ENCODE data around the gene CNN2.
"Not testable (repeated sequence)": the region's sequence is repeated elsewhere in the genome, so short reads cannot be mapped to it uniquely, and the experiment has no call there.

The CNN2 gene

DNA sequence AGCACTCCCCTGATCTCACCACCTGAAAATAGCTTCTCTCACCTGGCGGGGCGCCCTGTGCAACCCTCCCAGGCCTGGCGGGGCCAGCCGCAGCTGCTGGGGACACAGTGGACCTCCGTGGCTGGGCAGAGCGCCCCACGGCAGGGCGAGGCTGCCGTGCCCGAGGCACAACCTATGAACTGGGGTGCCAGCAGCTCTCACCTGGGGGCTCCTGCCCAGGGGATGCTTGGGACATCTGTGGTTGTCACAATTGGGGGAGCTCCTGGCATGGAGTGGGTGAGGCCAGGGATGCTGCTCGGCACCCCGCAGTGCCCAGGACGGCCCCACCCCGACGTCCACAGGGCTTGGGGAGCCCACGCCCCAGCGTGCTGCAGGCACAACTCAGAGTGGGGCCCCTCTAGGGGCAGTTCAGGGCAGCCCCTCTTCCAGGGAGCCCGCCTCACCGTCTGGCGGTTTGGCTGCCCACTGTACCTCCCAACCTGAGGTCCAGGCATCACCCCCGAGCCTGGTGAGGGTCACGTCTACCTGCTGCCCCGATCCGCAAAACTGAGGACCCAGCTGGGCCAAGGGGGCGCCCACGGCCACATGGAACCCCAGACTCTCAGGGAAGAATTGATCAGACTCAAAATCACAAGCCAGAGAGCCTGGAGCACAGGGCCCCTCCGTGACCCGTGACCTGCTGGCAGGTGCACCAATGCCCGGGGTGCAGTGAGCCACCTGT lies 11.2 kb upstream of the CNN2 start:
- FAIRE-seq (no peak), DNase-seq (ENCODE audit: insufficient read length) (no peak)
- no peak for TF ChIP-seq POLR2A (IDR thresholded peaks at IDR 0.05; ENCODE audit: low read depth, low read length)
- TF ChIP-seq TAF1 (IDR thresholded peaks at IDR 0.05; ENCODE audit: borderline replicate concordance, low read depth, low read length), result no peak
- TF ChIP-seq POLR2AphosphoS5 (IDR thresholded peaks at IDR 0.05; ENCODE audit: low read depth, low read length), result no peak

DNA sequence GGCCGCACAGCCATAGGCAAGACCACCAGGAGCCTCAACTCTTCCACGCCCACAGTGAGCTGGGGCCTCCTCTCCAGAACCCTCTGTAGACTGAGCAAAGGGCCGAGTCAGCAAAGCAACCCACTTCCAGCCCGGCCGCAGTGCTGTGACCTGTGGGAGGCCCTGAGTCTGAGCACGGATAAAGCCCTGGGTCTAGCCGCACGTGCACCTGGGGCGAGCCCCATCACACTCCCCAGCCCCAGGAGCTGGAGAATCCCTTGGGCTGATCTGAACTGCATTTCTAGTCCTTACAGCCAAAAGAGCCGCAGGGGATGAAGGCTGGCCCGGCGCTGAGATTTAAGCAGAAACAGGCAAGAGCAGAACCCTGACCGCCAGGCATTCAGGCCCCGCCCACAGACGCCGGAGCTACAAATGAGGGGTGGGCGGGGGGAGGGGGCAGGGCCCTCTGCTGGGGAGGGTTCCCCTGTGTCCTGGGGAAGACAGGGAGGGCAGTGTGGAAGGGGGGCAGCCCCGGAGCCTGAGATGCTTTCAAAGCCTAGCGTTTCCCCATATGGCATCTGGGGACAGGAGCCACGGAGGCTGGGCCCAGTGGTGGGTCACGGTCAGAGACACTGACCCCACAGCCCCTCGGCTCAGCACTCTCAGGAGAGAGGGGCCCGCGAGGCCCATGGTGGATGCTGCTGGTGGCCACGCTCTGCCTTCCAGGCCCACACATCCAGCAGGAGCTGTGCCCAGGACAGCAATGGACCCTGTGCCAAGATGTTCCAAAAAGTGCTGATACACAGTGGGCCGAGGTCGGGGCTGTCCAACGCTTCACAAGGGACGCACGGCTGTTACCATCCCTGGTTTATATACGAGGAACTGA lies 10.4 kb upstream of the CNN2 start:
- FAIRE-seq (no peak), DNase-seq (ENCODE audit: insufficient read length) (no peak)
- TF ChIP-seq TAF1 (IDR thresholded peaks at IDR 0.05; ENCODE audit: borderline replicate concordance, low read depth, low read length), result no peak
- no peak for TF ChIP-seq POLR2AphosphoS5 (IDR thresholded peaks at IDR 0.05; ENCODE audit: low read depth, low read length)
- TF ChIP-seq POLR2A (IDR thresholded peaks at IDR 0.05; ENCODE audit: low read depth, low read length), result no peak

DNA sequence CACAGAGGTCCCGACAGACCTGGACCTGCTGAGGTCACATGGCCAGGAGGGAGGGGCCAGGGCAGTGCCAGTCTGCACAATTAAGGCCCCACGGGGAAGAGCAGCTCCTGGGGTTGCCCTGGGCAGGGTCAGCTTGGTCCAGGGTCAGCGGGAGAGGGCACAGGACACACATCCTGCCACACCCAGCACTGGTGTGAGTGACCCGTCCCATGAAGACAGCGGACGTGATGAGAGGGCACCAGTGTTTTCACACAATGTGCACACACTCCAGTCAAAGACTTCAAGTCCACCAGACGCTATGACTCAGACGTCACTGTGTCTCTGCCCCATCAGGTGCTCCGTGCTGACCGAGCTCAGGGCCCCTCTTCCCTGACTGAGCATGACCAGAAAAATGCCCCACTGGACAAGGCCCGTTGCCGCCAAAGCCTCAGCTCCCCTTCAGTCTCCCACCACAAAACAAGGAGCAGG lies 9.7 kb upstream of the CNN2 start:
- no peak for TF ChIP-seq TAF1 (IDR thresholded peaks at IDR 0.05; ENCODE audit: borderline replicate concordance, low read depth, low read length)
- no peak for TF ChIP-seq POLR2AphosphoS5 (IDR thresholded peaks at IDR 0.05; ENCODE audit: low read depth, low read length)
- no peak for TF ChIP-seq POLR2A (IDR thresholded peaks at IDR 0.05; ENCODE audit: low read depth, low read length)
- DNase-seq (ENCODE audit: insufficient read length) (no peak), FAIRE-seq (peak; percentile 56)

DNA sequence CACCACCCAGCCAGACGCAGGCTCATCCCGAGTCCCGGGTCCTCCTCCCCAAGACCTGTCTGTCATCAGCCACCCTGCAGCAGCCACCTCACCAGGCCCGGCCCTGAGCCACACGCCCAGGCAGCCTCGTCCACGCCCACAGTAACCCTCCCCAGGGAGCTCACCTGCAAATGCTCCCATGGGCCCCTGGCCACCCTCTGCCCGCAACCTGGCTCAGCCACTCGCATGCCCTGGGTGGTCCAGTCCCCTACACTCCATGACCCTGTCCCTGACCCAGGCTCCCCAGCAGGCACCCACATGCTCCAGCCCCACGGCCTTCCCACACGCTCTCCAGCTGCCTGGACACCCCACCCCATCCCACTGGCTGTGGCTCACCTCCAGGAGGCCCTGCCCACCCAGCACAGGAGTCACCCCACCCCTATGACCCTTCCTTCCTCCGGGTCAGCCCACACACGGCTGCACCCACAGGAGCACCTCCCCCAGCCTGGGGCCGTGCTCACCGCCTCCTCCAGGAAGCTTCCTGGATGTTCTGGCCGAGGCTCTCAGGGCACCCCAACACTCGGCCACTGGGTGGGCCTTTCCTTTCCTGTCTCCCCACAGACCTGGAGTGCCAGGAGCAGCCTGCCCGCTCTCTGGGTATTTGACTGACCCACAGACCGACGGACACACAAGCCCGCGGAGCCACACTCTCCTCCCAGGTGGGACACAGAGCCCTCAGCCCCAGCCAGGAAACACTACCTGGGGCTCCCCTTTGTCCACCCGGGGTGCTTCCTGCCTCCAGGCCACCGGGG lies 9.1 kb upstream of the CNN2 start:
- FAIRE-seq, result peak; percentile 64
- peak; percentile 55 for DNase-seq (ENCODE audit: insufficient read length)
- TF ChIP-seq TAF1 (IDR thresholded peaks at IDR 0.05; ENCODE audit: borderline replicate concordance, low read depth, low read length) (no peak), POLR2AphosphoS5 (IDR thresholded peaks at IDR 0.05; ENCODE audit: low read depth, low read length) (no peak; the same call in 1 of the 2 replicates), POLR2A (IDR thresholded peaks at IDR 0.05; ENCODE audit: low read depth, low read length) (no peak)

DNA sequence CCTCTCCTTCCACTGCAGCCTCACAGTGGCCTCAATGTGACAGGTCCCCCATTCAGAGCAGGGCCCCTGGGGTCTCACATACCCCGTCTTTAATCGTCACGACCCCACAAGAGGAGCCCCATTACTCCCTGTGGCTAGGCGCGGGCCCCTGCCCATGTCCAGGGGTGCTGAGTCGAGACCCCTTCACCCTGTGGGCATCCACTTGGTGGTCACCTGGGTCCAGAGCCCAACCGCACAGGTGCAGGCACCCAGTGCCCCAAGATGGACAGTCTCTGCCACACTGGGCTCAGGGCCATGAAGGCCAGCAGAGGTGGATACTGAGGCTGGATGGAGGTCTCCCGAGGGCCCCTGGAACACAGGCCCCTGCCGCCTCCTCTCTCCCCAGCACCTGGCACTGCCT lies 8.5 kb upstream of the CNN2 start:
- TF ChIP-seq POLR2AphosphoS5 (IDR thresholded peaks at IDR 0.05; ENCODE audit: low read depth, low read length), result no peak
- no peak for TF ChIP-seq TAF1 (IDR thresholded peaks at IDR 0.05; ENCODE audit: borderline replicate concordance, low read depth, low read length)
- TF ChIP-seq POLR2A (IDR thresholded peaks at IDR 0.05; ENCODE audit: low read depth, low read length), result no peak
- FAIRE-seq, result no peak
- DNase-seq (ENCODE audit: insufficient read length), result no peak

DNA sequence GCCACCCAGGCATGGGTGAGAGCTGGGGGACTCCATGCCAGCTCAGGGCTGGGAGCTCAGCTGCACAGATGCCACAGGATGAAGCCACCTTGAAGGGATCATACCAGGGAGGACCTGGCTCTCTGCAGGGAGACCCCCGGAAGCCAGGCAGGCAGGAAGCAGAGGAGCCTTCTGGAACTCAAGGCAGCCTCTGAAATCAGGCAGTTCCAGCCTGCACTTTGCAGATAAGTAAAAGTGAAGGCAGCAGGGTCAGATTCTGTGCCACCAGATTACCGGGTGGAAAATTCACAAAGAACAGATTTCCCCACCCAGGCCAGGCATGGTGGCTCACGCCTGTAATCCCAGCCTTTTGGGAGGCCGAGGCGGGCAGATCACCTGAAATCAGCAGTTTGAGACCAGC lies 8.0 kb upstream of the CNN2 start:
- FAIRE-seq (no peak), DNase-seq (ENCODE audit: insufficient read length) (no peak)
- TF ChIP-seq POLR2AphosphoS5 (IDR thresholded peaks at IDR 0.05; ENCODE audit: low read depth, low read length), result no peak
- TF ChIP-seq TAF1 (IDR thresholded peaks at IDR 0.05; ENCODE audit: borderline replicate concordance, low read depth, low read length), result no peak
- no peak for TF ChIP-seq POLR2A (IDR thresholded peaks at IDR 0.05; ENCODE audit: low read depth, low read length)

DNA sequence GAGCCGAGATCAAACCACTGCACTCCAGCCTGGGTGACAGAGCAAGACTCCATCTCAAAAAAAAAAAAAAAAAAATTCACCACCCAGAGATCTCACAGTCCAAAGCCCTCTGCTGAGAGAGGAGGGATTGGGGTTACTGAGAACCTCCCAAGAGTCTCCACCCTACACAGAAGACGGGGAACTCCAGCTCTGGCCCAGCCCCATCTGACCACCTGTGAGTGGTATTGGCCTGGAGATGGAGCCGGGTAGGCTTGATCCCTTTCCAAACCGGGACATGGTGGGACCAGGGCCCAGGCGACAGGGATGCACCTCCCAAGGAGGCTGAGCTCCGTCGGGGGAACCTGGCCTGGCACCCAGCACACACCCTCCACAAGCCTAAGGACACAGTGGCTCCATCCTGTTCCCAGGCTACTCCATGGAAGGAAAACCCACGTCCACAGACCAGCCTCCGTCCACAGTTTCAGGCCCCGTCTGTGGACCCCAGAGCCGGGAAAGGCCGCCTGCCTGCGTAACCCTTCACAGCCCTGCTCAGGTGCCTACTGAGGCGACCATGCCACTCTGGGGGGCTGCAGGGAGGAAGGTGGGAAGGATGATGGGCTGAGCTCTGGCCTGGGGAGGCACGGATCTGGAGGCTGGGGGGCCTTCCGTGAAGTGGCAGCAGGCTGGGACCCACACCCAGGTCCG lies 7.3 kb upstream of the CNN2 start:
- FAIRE-seq, result no peak
- TF ChIP-seq TAF1 (IDR thresholded peaks at IDR 0.05; ENCODE audit: borderline replicate concordance, low read depth, low read length), result no peak
- no peak for TF ChIP-seq POLR2A (IDR thresholded peaks at IDR 0.05; ENCODE audit: low read depth, low read length)
- TF ChIP-seq POLR2AphosphoS5 (IDR thresholded peaks at IDR 0.05; ENCODE audit: low read depth, low read length), result no peak
- no peak for DNase-seq (ENCODE audit: insufficient read length)

DNA sequence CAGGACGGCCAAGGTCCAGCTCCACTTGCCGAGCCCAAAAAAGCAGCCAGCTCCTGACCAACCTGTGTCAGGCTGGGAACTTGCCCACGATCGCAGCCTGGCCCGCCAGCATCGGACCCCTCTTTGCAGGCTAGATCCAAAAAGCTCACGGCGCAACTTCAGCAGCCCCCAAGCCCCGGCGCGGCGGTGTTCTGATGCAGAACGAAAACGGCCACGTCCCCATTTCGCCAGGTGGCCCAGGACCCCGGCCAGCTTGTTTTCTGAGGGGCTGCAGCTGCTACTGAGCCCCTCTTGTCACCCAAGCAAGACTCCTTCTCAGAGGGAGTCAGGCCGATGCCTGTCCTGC lies 6.8 kb upstream of the CNN2 start:
- no peak for DNase-seq (ENCODE audit: insufficient read length)
- FAIRE-seq, result no peak
- TF ChIP-seq POLR2A (IDR thresholded peaks at IDR 0.05; ENCODE audit: low read depth, low read length) (no peak), POLR2AphosphoS5 (IDR thresholded peaks at IDR 0.05; ENCODE audit: low read depth, low read length) (no peak), TAF1 (IDR thresholded peaks at IDR 0.05; ENCODE audit: borderline replicate concordance, low read depth, low read length) (no peak)

DNA sequence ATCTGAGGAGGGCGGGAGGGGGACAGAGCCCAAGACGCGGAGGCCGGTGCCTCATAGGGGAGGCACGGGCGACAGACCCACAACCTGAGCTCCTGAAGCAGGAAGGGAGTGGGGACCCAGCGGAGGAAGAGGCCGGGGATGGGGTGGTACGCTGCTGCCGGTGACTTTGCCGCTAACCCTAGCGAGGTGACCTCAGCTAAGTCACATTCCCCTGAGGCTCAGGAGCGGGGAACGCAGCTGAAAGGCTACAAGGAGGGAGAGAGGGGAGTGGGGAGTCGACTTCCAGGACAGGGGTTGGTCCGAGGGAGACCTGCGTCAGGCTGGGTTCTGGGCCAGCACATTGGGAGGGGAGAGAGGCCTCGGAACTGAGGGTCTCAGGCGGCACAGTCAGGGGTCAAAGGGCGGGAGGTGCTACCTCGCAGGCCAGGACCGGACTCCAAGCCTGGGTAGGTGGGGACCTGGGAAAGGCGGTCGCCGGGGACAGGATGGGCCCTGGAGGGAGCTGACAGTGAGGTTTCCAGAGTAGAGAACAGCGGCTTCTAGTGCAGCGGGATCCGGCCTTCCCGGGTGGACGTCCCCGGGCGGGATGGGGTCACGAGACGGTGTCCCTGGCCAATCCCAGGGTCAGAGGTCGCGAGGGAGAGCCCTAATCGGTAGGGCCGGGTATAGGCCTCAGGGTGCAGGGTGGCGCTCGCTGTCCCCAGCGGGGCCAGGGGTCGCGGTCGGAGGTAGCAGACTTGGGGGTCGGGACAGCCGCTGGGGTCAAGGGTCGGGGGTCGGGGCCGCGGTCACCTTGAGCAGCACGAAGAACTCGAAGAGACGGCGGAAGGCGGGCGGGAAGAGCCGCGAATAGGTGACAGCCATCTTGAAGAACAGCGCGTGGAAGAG lies 6.2 kb upstream of the CNN2 start:
- FAIRE-seq, result no peak
- DNase-seq (ENCODE audit: insufficient read length), result no peak
- no peak; the same call in 1 of the 2 replicates for TF ChIP-seq POLR2A (IDR thresholded peaks at IDR 0.05; ENCODE audit: low read depth, low read length)
- no peak for TF ChIP-seq TAF1 (IDR thresholded peaks at IDR 0.05; ENCODE audit: borderline replicate concordance, low read depth, low read length)
- TF ChIP-seq POLR2AphosphoS5 (IDR thresholded peaks at IDR 0.05; ENCODE audit: low read depth, low read length), result no peak

DNA sequence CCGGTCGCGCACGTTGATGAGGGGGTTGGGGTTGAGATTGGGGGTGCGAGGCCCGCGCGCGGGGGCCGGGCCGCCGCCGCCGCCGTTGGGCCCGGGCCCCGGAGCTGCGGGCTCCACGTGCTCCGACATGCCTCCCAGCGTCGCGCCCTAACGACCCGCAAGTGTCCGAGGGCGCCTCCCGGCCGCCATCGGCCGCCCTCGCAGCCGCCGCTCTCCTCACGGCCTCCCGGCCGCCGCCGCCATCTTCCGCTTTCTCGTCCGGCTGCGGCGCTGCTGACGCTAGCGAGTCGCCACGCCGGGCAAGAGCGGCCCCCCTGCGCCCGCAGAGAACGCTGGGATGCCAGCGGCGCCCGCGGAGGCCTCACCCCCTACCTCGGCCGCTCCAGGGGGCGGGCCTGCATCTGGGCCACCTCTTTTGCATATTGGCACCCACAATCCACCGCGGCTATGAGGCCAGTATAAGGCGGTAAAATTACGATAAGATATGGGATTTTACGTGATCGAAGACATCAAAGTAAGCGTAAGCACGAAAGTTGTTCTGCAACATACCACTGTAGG lies 5.5 kb upstream of the CNN2 start, which contains the start of gene TMEM259:
Gene TMEM259 (minus strand): TSS at position 256 of the 558 bp plus-strand sequence. CDS start 127 bp downstream, at position 129.
- FAIRE-seq (peak; percentile 98), DNase-seq (ENCODE audit: insufficient read length) (peak; percentile 99)
- TF ChIP-seq TAF1 (IDR thresholded peaks at IDR 0.05; ENCODE audit: borderline replicate concordance, low read depth, low read length), result peak; percentile 98
- no peak; the same call in 1 of the 2 replicates for TF ChIP-seq POLR2A (IDR thresholded peaks at IDR 0.05; ENCODE audit: low read depth, low read length)
- no peak for TF ChIP-seq POLR2AphosphoS5 (IDR thresholded peaks at IDR 0.05; ENCODE audit: low read depth, low read length)

DNA sequence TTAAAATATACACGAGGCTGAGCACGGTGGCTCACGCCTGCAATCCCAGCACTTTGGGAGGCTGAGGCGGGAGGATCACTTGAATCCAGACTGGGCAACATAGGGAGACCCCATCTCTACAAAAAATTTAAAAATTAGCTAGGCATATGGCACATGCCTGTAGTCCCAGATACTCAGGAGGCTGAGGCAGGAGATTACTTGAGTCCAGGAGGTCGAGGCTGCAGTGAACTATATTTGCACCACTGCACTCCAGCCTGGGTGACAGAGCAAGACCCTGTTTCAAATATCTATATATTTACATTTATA lies 2.6 kb upstream of the CNN2 start:
- not testable (repeated sequence) for DNase-seq (ENCODE audit: insufficient read length); FAIRE-seq

DNA sequence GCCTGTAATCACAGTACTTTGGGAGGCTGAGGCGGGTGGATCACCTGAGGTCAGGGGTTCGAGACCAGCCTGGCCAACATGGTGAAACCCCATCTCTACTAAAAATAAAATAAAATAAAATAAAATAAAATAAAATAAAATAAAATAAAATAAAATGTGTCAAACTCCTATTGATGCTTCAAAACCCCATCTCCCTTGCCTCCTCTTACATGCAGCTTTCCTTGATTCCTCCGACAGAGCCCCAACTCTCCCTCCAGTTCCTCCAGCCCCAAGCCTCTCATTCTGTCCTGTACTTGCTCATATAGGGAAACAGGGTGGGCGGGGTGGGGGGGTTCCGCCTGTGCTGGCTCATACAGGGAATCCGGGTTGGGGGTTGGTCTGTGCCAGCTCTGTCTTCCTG lies 1.3 kb upstream of the CNN2 start:
- not testable (repeated sequence) for FAIRE-seq

More for the DNA sequence above, 1.3 kb upstream of the CNN2 start:
- DNase-seq (ENCODE audit: insufficient read length), result not testable (repeated sequence)

Data from GM12892 (cell line).